Activated CD4-positive, CD25-positive, alpha-beta regulatory T cell (primary cell): ENCODE data around the gene PDS5A.
"Not testable (repeated sequence)": the region's sequence is repeated elsewhere in the genome, so short reads cannot be mapped to it uniquely, and the experiment has no call there.

Experiments used
- DNase-seq, 4 experiments: peaks; one replicate each; lab custom pipeline; 2025; lab: John Stamatoyannopoulos, UW

Gene PDS5A

DNA sequence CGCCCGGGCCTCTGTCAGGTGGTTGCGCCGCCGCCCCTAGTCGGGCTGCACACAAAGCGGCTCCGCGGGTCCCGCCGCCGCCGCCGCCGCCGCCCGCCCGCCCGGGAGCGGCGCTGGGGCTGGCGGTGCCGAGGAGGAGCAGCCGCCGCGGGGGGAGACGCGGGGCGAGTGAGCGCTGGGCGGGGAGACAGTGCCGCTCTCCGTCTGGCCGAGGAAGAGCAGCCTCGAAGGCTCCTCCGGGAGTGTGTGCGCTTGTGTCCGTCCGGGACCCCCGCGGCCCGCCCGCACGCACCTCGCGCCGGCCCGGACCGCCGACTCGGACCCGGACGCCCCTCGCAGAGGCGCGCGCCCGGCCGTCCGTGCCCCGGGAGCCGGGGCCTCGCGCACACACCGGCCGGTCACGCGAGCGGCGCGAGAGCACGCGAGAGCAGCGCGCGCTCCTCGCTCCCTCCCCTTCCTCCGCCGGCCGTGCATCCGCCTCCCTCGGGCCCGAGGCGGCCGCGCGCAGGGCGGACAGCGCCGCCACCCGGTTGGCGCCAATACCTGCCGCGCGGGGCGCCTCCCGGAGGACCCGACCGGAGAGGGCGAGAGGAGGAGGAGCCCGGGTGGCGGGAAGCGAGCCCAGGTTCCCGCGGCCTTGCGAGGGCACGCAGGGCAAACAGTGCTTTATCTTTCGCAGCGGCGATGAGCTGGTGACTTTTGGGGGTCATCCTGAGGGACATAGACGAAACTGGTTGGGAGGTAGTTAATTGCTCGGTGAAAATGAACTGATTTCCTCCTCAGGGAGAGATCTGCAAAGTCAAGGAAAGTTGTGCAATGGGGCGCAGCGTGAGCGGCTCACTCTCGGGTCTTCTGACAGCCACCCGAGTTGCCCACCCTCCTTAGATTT is at the start of gene PDS5A:
PDS5A (minus strand) TSS at position 423 of the 889 bp plus-strand sequence. CDS start 1,334 bp downstream, outside the sequence.
- peak; percentile 78 to 85 (median 83) for DNase-seq

- not testable (repeated sequence) for DNase-seq
Measured at GRCh38 chr4:40024049-40024448, 46.3 kb upstream of the PDS5A start.

DNA sequence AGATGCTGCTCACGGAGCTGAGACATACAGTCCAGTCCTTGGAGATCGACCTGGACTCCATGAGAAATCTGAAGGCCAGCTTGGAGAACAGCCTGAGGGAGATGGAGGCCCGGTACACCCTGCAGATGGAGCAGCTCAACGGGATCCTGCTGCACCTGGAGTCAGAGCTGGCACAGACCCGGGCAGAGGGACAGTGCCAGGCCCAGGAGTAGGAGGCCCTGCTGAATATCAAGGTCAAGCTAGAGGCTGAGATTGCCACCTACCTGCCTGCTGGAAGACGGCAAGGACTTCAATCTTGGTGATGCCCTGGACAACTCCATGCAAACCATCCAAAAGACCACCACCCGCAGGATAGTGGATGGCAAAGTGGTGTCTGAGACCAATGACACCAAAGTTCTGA is 43.4 kb upstream of the PDS5A start:
- not testable (repeated sequence) for DNase-seq

DNA sequence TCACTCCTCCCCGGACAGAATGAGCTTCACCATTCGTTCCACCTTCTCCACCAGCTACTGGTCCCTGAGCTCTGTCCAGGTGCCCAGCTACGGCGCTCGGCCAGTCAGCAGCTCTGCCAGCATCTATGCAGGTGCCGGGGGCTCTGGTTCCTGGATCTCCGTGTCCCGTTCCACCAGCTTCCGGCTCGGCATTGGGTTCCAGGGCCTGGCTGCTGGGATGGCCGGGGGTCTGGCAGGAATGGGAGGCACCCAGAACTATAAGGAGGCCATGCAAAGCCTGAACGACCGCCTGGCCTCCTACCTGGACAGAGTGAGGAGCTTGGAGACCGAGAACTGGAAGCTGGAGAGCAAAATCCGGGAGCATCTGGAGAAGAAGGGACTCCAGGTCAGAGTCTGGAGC is 42.5 kb upstream of the PDS5A start:
- no peak for DNase-seq

DNA sequence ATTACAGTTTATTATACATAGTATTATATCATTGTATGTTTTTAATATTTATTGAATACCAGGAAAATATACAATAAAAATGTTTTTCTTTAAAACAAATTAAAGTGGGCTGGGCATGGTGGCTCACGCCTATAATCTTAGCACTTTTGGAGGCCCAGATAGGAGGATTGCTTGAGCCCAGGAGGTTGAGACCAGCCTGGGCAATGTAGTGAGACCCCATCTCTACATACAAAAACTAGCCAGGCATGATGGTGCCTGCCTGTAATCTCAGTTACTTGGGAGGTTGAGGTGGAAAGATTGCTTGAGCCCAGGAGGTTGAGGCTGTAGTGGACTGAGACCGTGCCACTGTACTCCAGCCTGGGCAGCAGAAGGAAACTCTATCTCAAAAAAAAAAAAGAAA is 38.3 kb upstream of the PDS5A start:
- no peak for DNase-seq

DNA sequence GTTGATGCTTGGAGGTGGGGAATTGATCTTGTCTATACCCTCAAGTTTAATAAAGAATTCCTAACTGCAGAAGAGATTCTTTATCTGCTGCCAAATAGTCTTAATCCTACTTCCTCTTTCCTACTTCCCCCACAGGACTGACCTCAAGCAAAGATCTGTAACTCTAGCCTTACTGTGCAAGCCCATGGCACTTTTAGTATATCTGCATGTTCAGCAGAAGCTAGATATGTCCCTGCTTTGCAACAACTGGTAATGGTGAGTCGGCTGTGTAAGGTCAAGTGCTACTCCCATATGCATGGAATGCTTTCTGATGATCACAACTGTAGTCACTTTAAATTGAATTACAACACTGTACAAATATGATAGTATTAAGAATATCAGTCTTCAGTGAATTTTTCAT is 26.3 kb upstream of the PDS5A start:
- DNase-seq, result no peak

DNA sequence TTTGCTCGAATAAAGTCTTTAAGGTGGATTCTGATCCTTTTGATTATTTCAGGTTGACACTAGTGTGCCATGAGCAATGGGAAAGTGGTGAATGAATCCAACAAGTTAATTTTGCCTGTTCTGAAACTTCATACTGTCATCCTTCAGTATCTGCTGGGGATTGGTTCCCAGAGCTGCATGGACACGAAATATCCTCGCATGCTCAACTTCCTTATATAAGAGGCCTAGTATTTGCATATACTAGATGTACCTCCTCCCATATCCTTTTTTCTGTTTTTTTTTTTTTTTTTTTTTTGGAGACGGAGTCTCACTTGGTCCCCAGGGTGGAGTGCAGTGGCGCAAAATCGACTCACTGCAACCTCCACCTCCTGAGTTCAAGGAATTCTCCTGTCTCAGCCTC is 23.0 kb upstream of the PDS5A start:
- DNase-seq, result no peak

DNA sequence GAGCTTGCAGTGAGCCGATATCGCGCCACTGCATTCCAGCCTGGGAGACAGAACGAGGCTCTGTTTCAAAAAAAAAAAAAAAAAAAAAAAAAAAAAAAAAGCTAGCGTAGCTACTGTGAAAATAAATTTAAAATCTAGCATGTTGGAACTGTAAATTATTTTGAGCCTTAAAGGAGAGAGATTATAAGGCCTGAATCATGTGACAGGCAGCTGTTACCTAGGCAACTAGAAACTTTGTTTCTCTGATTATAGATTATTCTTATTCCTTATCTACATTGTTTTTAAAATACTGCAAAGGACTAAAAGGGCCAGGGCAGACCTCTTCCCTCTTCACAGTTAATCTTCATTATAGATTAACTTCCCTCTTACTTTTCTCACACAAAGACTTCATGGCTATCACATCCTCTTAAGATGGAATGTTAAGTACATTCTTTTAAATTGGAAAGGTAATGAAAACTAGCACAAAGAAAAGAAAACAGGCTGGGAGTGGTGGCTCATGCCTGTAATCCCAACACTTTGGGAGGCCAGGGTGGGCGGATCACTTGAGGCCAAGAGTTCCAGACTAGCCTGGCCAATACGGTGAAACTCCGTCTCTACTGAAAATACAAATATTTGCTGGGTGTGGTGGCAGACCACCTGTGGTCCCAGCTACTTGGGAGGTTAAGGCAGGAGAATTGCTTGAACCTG is 21.1 kb upstream of the PDS5A start:
- no peak for DNase-seq

DNA sequence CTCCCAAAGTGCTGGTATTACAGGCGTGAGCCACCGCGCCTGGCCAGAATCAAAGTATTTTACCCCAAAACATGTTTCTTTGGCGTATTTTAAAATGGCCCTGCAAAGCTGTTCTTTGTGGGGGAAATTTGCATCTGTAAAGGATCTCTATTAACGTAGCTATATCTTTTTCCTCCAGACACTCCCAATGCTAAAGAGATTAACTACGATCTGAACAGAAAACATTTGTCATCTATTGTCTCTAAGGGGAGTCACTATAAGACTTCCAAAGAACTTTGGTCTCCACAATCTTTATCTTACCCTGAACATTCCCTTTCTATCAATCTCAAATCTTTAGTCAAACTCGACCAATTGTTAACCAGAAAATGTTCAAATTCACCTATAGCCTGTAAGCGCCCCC is 19.1 kb upstream of the PDS5A start:
- no peak for DNase-seq

- DNase-seq, result no peak
Measured at GRCh38 chr4:39994406-39994805, 16.7 kb upstream of the PDS5A start.

DNA sequence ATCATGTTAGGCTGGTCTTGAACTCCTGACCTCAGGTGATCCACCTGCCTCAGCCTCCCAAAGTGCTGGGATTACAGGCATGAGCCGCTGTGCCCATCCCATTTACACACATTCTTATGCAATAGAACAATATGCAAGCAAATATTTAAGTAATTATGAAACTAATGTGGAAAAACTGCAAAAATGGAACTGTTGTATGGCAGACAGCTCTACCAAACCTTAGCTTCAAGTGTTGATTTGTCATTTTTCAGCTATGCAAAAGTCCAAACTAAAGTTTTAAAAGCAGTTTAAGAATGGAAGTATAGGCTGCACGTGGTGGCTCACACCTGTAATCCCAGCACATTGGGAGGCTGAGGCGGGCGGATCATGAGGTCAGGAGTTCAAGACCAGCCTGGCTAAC is 11.7 kb upstream of the PDS5A start:
- not testable (repeated sequence) for DNase-seq

DNA sequence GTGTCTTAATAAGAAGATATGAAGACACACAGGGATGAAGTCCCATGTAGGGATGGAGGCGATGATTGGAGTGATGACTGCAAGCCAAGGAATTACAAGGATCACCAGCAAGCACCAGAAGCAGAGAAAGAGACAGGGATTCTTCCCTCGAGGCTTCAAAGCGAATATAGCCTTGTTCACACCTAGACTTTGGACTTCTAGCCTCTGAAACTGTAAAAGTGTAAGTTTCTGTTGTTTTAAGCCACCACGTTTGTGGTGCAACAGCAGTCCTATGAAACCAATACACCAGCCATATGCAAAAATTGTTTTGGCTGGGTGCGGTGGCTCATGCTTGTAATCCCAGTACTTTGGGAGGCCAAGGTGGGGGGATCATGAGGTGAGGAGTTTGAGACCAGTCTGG is 9.8 kb upstream of the PDS5A start:
- DNase-seq, result no peak

GRCh38 chr4:39978904-39979303 is 1.2 kb upstream of the PDS5A start:
- DNase-seq, result no peak

DNA sequence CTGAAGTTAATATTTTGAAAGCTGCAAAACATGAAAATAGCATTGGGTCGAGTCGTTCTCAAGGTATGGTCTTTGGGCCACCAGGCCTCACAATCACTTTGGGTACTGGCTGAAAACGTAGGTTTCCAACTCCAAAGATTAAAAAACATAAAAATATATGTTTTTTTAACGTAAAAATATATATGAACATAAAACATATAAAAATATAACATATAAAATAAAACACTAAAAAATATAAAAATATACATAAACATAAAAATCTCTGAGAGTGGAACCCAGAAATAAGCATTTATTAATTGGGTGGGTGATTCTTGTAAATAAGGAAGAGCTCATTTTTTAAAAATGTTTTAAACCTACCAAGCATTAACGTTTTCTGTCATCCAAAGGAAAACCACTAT is 666 bp upstream of the PDS5A start:
- DNase-seq, result no peak

DNA sequence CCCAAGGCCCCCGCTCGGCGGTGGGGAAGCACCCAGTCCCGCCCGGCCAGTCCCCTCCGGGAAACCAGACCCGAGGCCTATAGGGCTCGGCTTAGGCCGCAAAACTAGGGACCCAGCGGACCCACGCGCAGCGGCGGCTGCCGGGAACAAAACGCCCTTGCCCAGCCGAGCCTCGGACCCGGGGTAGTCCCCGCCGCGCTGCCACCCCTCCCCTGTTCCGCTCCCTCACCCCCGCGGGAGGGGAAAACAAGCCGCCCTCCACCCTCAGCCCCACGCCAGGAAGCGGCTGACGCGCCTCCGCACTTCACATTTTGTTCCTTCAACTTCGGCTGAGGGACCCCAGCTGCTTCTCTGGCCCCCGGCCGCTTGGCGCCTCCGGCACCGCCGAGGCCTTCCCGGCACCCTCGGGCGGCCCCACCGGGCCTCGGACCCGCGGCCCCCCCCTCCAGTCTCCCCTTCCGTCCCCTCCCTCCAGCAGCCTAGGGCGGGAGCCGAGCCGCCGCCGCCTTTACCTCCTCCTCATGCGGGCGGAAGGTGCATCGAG is 694 bp downstream of the PDS5A start:
- DNase-seq, result peak; percentile 37 to 50 (median 48)

GRCh38 chr4:39976141-39976944 is 1.4 kb downstream of the PDS5A start:
- DNase-seq, result peak; percentile 19 to 35 (median 25)

DNA sequence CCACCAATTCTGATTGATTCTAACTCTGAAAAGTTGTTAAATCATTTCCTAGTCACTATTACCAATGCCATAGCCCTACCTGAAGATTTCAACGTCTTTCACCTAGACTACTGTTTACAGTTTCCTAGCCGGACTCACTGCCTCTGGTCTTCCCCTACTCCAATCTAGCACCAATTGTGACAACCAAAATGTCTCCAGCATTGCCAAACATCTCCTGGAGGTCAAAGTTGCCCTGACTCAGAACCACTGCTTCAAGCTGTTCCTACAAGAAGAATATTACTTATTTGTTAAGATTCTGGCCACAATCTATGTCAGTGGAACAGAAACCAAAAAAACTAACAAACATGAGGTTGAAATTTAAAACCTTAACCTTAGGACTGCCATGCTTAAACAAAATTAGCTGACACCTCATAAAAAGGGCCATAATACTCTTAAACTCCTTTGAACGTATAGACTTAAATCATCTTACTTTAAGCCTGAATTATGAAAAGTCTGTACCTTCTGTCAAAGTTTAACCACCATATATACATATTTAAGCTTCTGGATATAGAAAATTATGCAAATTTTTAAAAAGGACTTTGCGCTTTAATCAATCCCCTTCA is 2.1 kb downstream of the PDS5A start:
- no peak for DNase-seq

DNA sequence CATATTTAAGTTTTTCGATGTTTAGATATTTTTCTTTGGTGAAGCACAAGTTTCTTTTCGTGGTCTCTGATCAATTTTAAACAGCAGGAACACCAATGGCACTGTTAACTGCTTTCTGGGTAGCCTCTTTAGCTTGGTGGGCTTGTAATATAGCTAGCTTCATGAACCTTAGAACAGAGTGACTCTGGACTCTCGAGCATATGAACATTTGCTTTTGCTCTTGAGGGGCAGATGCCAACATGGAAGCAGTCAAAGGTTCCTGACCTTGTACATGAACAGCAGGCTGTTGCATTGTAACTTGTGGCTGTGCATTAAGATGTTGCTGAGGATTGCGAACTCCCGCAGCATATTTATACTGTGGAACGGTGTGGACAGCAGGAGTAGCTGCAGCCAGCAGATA is 4.7 kb downstream of the PDS5A start:
- not testable (repeated sequence) for DNase-seq

DNA sequence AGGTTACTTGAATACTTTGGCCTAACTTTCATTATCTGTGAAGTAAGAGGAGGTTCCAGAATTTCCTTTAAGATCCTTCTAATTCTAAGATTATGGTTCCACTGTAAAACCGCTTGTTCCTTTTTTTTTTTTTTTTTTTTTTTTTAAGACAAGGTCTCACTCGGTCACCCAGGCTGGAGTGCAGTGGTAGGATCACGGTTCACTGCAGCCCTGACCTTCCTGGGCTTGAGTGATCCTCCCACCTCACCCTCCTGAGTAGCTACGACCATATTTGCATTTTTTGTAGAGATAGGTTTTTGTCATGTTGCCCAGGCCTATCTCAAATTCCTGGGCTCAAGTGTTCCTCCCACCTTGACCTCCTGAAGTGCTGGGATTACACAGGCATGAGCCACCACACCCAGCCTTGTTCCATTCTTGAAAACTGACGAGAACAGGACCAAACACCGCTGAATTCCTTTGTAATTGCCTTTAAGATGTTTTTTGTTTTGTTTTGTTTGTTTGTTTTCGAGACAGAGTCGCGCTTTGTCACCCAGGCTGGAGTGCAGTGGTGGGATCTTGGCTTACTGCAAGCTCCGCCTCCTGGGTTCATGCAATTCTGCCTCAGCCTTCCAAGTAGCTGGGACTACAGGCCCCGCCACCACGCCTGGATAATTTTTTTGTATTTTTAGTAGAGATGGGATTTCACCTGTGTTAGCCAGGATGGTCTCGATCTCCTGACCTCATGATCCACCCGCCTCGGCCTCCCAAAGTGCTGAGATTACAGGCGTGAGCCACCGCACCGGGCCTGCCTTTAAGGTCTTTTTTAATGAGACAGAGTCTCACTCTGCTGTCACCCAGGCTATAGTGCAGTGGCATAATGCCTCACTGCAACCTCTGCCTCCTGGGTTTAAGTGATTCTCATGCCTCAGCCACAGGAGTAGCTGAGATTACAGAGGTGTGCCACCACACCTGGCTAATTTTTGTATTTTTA is 6.8 kb downstream of the PDS5A start:
- DNase-seq, result no peak

DNA sequence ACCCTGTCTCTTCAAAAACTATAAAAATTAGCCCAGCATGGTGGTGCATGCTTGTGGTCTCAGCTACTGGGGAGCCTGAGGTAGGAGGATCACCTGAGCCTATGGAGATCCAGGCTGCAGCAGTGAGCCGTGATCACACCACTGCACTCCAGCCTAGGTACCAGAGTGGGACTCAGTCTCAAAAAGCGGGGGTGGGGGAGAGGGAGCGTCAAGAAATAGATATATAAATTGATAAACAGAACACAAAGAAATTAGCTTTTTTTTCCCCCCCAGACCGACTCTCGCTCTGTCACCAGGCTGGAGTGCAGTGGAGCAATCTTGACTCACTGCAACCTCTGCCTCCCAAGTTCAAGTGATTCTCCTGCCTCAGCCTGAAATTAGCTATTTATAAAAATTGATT is 14.1 kb downstream of the PDS5A start:
- no peak for DNase-seq
